Measurements from ENCODE around the gene NYAP1. TPM values are rescaled to one million over a fixed set of nuclear protein-coding genes. Genes with fewer than 3 reads are reported as not detected.
A peak's percentile ranks its signal among the peaks of the same experiment; 100 is the strongest.
"Not testable (repeated sequence)": the region's sequence is repeated elsewhere in the genome, so short reads cannot be mapped to it uniquely, and the experiment has no call there.

Gene NYAP1
- total RNA-seq, 1 donor from 2014 or later: 1.2 TPM

- DNase-seq (ENCODE audit: low read depth): no peak
- TF ChIP-seq, protein P1, sequence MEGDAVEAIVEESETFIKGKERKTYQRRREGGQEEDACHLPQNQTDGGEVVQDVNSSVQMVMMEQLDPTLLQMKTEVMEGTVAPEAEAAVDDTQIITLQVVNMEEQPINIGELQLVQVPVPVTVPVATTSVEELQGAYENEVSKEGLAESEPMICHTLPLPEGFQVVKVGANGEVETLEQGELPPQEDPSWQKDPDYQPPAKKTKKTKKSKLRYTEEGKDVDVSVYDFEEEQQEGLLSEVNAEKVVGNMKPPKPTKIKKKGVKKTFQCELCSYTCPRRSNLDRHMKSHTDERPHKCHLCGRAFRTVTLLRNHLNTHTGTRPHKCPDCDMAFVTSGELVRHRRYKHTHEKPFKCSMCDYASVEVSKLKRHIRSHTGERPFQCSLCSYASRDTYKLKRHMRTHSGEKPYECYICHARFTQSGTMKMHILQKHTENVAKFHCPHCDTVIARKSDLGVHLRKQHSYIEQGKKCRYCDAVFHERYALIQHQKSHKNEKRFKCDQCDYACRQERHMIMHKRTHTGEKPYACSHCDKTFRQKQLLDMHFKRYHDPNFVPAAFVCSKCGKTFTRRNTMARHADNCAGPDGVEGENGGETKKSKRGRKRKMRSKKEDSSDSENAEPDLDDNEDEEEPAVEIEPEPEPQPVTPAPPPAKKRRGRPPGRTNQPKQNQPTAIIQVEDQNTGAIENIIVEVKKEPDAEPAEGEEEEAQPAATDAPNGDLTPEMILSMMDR (conservative IDR thresholded peaks at IDR 0.05; ENCODE audit: low read depth, low read length): no peak
- H3K4me3 ChIP-seq (ENCODE audit: low read depth, low read length): peak overlapping the region; percentile 43
Measured at GRCh38 chr7:100538348-100538653, 54.6 kb downstream of the NYAP1 start.

DNA sequence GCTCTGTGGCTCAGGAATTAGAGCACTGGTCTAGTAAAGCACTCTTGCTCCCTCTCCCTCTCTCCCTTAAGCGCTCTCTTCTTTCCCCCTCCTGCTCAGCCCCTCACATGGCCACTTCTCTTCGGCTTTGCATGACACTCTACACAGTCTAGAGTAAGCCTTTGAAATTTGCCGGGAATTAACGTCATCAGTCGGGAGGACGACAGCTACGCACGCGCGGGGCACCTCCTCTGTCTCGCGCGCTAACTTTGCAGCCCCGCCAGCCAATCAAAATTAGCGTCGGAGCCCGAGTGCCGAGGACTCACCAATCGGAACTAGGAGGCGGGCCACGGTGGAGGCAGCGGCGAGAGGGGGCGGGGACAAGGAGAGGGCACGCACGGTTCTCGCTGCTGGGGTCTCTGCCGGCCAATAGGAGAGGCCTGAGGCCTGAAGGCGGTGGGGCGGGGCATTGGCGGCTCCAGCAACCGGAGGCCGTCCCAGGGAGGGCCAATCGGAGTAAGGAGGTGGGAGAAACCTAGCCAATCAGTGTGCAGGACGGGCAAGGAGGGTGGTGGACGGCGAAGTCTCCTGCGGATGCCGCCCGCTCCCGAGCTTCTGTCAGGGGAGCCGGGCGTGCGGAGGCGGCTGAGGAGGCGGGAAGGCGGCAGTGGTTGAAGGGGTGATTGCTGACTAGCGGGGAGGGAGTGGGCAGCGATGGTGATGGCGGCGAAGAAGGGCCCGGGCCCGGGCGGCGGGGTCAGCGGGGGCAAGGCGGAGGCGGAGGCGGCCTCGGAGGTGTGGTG is 55.1 kb downstream of the NYAP1 start, which contains the start of gene AGFG2:
Gene AGFG2, plus strand, starts transcription at position 550 of the 782 bp plus-strand sequence. Its CDS starts 144 bp downstream, at position 694.
- peak; percentile 82 for DNase-seq (ENCODE audit: low read depth)
- peak within 1 kb of the TSS; percentile 83 for H3K4me3 ChIP-seq (ENCODE audit: low read depth, low read length)
- TF ChIP-seq, protein P1 (conservative IDR thresholded peaks at IDR 0.05; ENCODE audit: low read depth, low read length): no peak

GRCh38 chr7:100539436-100540006 is 55.8 kb downstream of the NYAP1 start:
- no peak for DNase-seq (ENCODE audit: low read depth)
- TF ChIP-seq, protein P1 (conservative IDR thresholded peaks at IDR 0.05; ENCODE audit: low read depth, low read length): no peak
- peak overlapping the region; percentile 83 for H3K4me3 ChIP-seq (ENCODE audit: low read depth, low read length)

GRCh38 chr7:100540073-100540723 is 56.5 kb downstream of the NYAP1 start:
- H3K4me3 ChIP-seq (ENCODE audit: low read depth, low read length): peak overlapping the region; percentile 83
- DNase-seq (ENCODE audit: low read depth): no peak

DNA sequence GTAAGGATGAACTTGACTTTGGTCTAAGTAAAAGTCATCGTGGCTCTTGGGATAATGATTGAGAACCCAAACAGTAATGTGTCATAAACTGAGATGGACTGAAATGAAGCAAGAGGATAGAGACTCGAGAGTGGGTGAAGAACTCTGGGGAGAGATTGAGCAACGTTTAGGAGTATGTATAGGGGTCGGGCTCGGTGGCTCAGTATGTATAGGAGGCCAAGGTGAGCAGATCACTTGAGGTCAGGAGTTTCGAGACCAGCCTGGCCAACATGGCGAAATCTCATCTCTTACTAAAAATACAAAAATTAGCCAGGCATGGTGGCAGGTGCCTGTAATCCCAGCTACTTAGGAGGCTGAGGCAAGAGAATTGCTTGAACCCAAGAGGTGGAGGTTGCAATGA is 57.6 kb downstream of the NYAP1 start:
- H3K4me3 ChIP-seq (ENCODE audit: low read depth, low read length); DNase-seq (ENCODE audit: low read depth): not testable (repeated sequence)

More at GRCh38 chr7:100540073-100540723, 56.5 kb downstream of the NYAP1 start:
- TF ChIP-seq, protein P1 (conservative IDR thresholded peaks at IDR 0.05; ENCODE audit: low read depth, low read length): no peak

DNA sequence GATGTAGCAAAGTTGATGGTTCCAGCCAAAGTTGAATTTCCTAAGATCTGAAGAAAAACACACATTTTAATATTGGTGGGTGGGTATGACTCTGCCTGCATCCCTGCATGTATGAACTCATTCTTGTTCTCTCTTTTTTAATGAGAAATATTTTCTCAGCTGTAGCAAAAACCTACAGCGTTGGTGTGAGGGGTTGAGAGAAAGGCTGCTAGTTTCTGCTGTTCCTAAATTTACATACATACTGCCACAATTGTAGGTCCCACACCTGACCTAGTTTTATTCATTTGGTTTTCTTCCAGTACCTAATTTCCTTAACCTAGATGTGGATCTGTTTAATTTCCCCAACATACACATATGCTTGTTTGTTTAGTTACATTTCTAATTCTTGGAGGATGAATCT is 59.9 kb downstream of the NYAP1 start:
- no peak overlapping the region for H3K4me3 ChIP-seq (ENCODE audit: low read depth, low read length)
- TF ChIP-seq, protein P1 (conservative IDR thresholded peaks at IDR 0.05; ENCODE audit: low read depth, low read length): no peak
- DNase-seq (ENCODE audit: low read depth): no peak

GRCh38 chr7:100544386-100544785 is 60.7 kb downstream of the NYAP1 start:
- TF ChIP-seq, protein P1 (conservative IDR thresholded peaks at IDR 0.05; ENCODE audit: low read depth, low read length): no peak
- H3K4me3 ChIP-seq (ENCODE audit: low read depth, low read length): no peak overlapping the region
- no peak for DNase-seq (ENCODE audit: low read depth)

All from epithelial cell of proximal tubule (primary cell).